B cell (primary cell): ENCODE results near the gene RORC.
"Not testable (repeated sequence)": the region's sequence is repeated elsewhere in the genome, so short reads cannot be mapped to it uniquely, and the experiment has no call there.

Source experiments
- CTCF ChIP-seq: fragments of 200-600 bp; IDR thresholded peaks from one replicate; pipeline ENCODE4 v1.8.0; 2022; ENCODE audit warnings: antibody characterized with exemption, mild to moderate bottlenecking
- EZH2 ChIP-seq: IDR thresholded peaks from 2 replicates; pipeline ENCODE4 v1.6.1; 2012; ENCODE audit warnings: borderline replicate concordance, low read depth, mild to moderate bottlenecking, moderate library complexity, low read length; ENCODE audit not compliant: insufficient read depth, poor library complexity, severe bottlenecking

- TF ChIP-seq CTCF, EZH2: not testable (repeated sequence)
These were observed 50.9 kb downstream of the RORC start for GRCh38 chr1:151780736-151781135.
